ENCODE data around the gene LRMDA.

Gene LRMDA

GRCh38 chr10:75450075-75450445 is 18.6 kb downstream of the LRMDA start:
- in situ Hi-C loops (cut with HindIII; ENCODE audit: low sequenced_read_pairs): no loop called here
- H3K4me3 ChIP-seq (ENCODE audit: low read depth, low read length): no peak overlapping the region
- no peak for DNase-seq (ENCODE audit: low read depth, low spot score)
- TF ChIP-seq CTCF (IDR thresholded peaks at IDR 0.05; ENCODE audit: low read depth, low read length): no peak

GRCh38 chr10:75450644-75451640 is 19.5 kb downstream of the LRMDA start:
- no peak overlapping the region for H3K4me3 ChIP-seq (ENCODE audit: low read depth, low read length)
- no peak for TF ChIP-seq CTCF (IDR thresholded peaks at IDR 0.05; ENCODE audit: low read depth, low read length)
- in situ Hi-C loops (cut with HindIII; ENCODE audit: low sequenced_read_pairs): no loop called here
- DNase-seq (ENCODE audit: low read depth, low spot score): no peak

GRCh38 chr10:75451831-75452230 is 20.4 kb downstream of the LRMDA start:
- H3K4me3 ChIP-seq (ENCODE audit: low read depth, low read length): no peak overlapping the region
- DNase-seq (ENCODE audit: low read depth, low spot score): no peak
- in situ Hi-C loops (cut with HindIII; ENCODE audit: low sequenced_read_pairs): no loop called here
- TF ChIP-seq CTCF (IDR thresholded peaks at IDR 0.05; ENCODE audit: low read depth, low read length): no peak

- H3K4me3 ChIP-seq (ENCODE audit: low read depth, low read length): no peak overlapping the region
- DNase-seq (ENCODE audit: low read depth, low spot score): no peak
- in situ Hi-C loops (cut with HindIII; ENCODE audit: low sequenced_read_pairs): no loop called here
- TF ChIP-seq CTCF (IDR thresholded peaks at IDR 0.05; ENCODE audit: low read depth, low read length): no peak
Observed at GRCh38 chr10:75452997-75453396, 21.6 kb downstream of the LRMDA start.

GRCh38 chr10:75456122-75456521 is 24.7 kb downstream of the LRMDA start:
- DNase-seq (ENCODE audit: low read depth, low spot score): no peak
- no peak for TF ChIP-seq CTCF (IDR thresholded peaks at IDR 0.05; ENCODE audit: low read depth, low read length)
- no peak overlapping the region for H3K4me3 ChIP-seq (ENCODE audit: low read depth, low read length)
- in situ Hi-C loops (cut with HindIII; ENCODE audit: low sequenced_read_pairs): no loop called here

- no peak for TF ChIP-seq CTCF (IDR thresholded peaks at IDR 0.05; ENCODE audit: low read depth, low read length)
- no peak for DNase-seq (ENCODE audit: low read depth, low spot score)
- in situ Hi-C loops (cut with HindIII; ENCODE audit: low sequenced_read_pairs): no loop called here
- H3K4me3 ChIP-seq (ENCODE audit: low read depth, low read length): no peak overlapping the region
Observed at GRCh38 chr10:75460059-75460458, 28.6 kb downstream of the LRMDA start.

Data from astrocyte of the spinal cord (primary cell).